Midbrain (tissue), 1 donor: Measurements from ENCODE around the gene TMEM178B.
"Not testable (repeated sequence)": the region's sequence is repeated elsewhere in the genome, so short reads cannot be mapped to it uniquely, and the experiment has no call there.

ENCODE experiments used
- DNase-seq: peaks from one replicate; lab custom pipeline; 2025; lab: John Stamatoyannopoulos, UW

TMEM178B gene

GRCh38 chr7:141355032-141355431 is 281.2 kb downstream of the TMEM178B start:
- peak; percentile 41 for DNase-seq

DNA sequence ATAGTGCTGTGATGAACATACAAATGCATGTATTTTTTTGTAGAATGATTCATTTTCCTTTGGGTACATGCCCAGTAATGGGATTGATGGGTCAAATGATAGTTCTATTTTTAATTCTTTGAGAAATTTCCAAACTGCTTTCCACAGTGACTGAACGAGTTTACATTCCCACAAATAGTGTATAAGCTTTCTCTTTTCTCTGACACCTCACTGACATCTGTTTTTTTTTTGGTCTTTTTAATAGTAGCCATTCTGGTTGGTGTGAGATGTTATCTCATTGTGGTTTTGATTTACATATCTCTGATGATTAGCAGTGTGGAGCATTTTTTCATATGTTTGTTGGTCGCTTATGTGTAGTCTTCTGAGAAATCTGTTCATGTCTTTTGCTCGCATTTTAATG is 282.3 kb downstream of the TMEM178B start:
- DNase-seq = no peak

GRCh38 chr7:141358386-141358785 is 284.5 kb downstream of the TMEM178B start:
- no peak for DNase-seq

- no peak for DNase-seq
Measured at GRCh38 chr7:141359262-141359661, 285.4 kb downstream of the TMEM178B start.

- no peak for DNase-seq
Measured at GRCh38 chr7:141359740-141360415, 286.0 kb downstream of the TMEM178B start.

- DNase-seq = no peak
Measured at GRCh38 chr7:141360416-141360760, 286.5 kb downstream of the TMEM178B start.

DNA sequence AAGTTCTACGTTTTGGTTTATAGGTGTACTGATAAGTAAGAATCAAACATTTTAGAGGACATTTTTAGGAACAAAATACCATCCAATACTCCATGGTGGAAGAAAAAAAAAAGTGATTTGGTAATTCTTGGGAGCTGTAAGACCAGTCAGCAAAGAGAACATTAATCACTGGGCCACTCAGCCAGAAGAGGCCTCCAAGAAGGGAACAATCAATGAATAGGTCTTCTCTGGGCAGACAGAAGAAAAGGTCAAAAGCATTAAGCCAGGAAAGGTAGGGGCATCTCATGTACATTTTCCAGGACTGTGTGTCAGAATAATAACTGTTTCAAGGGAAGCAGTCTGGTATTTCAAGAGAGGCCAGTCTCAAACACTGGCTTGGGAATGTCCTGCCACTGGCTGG is 286.9 kb downstream of the TMEM178B start:
- DNase-seq = no peak

DNA sequence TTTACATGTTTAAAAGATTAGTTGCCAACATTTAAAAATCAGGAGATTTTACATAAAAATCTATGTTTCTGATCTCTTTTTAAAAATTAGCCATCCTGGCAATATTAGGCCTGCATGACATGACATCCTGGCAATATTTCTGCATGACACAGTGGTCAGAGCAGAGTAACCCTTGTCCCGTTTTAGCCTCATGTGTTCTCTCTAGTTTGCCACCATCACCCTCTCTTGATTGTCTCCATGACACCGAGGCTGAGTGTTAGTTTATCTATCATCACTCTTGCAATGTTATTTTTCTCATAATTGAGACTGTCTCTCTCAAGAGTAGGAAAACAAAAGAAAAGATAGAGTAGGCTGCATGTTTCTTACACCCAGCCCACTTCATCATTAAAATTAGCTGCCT is 287.6 kb downstream of the TMEM178B start:
- DNase-seq = no peak

GRCh38 chr7:141361960-141362359 is 288.1 kb downstream of the TMEM178B start:
- DNase-seq = no peak

- no peak for DNase-seq
Measured at GRCh38 chr7:141362580-141363435, 288.9 kb downstream of the TMEM178B start.

DNA sequence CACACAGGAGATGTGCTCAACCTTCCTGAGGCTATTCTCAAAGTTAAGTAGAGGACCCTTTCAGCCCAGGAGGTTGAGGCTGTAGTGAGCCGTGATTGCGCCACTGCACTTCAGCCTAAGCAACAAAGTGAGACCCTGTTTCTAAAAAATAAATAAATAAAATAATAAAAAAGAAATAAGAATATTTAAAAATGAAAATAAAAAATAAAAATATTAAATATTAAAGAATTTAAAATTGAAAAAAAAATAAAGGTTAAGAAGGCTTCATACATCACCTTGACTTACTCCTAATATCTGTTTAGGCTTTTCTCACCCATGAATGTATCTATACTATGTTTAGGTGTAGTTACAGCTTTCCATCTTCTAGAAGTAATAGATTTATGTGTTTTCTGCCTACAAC is 289.9 kb downstream of the TMEM178B start:
- DNase-seq = no peak

- DNase-seq = no peak
Measured at GRCh38 chr7:141366091-141366621, 292.3 kb downstream of the TMEM178B start.

GRCh38 chr7:141369422-141369821 is 295.6 kb downstream of the TMEM178B start:
- DNase-seq = peak; percentile 37

DNA sequence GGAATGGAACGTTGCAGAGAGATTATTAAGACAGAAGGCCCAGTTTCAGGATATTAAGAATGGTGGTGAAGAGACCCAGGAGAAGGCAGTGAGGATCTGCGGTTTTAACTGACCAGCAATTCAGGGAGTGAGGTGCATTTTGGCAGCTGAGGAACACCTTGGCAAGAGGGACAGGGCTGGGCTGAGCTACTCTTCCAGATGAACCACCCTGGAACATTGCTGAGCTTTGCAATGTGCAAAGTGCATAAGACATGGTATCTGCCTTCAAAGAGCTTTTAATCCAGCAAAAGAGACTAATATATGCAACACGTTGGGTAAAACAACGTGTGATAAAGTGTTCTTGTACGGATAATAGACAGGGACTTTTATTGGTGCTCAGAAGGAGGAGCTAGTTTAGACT is 296.3 kb downstream of the TMEM178B start:
- DNase-seq = no peak

DNA sequence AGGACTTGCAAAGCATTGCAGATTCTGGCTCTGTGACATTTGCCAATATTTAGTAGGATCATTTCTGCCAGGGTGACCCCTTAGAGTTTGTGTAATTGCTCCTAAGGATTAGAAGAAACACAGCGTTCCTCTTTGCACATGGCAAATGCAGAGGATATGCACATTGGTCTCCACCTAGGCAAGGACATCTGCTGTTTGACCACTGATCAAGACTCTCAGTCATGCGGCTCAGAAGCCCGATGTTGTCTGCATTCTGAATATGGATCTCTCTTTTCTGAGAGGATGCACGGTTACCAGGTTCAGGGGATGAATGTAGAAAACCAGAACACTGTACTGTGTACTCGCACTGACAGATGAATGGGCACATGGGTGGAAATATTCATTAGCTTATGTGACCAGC is 296.8 kb downstream of the TMEM178B start:
- no peak for DNase-seq

DNA sequence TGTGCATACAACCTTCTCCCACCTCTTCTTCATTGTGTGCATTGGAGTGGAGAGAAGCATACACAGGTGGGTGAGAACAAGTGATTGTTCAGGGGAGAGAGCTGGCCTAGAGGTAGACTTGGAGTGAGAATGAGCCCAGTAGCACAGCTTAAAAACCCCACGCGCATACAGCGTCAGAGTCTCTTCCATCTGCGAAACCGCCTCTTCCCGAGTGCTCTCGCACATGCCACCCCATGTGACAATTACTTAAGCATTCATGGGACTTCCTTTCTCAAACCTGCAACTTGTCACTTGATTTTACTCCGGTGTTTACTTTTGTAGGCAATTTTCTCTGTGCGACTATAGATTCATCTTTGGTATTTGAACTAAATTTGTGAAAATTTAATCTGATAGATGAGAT is 300.6 kb downstream of the TMEM178B start:
- no peak for DNase-seq

- no peak for DNase-seq
Measured at GRCh38 chr7:141375442-141375841, 301.6 kb downstream of the TMEM178B start.

DNA sequence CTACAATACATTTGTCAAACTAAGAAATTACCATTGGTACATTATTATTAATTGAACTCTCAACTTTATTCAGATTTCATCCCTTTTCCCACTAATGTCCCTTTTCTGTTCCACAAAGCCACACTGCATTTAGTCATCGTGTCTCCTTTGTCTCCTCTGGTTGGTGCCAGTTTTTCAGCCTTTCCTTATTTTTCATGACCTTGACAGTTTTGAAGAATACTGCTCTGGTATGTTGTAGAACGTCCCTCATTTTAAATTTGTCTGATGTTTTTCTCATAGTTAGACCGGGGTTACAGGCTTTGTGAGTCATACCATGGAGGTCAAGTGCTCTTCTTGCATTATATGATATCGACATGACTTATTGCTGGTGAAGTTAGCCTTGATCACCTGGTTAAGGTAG is 304.0 kb downstream of the TMEM178B start:
- DNase-seq = no peak

DNA sequence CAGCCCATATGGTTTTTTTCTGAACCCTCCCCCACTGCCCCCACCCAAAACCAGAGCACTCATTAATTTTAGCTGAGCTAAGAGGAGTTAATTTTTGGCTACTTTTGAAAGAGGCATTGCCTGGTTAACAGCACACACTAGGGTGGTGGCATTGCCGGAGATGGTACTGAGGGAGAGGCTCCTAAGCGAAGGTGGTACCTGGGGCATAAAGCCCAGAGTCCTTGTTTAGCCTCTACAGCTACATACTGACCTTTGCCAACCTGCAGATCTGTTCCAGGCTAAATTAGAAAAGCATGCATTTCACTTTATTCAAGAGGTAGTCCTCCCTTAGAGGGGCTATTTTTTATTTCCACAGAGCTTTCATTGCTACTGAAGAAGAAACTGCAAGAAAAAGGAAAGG is 304.5 kb downstream of the TMEM178B start:
- DNase-seq = no peak

GRCh38 chr7:141381794-141382427 is 308.0 kb downstream of the TMEM178B start:
- no peak for DNase-seq

GRCh38 chr7:141383356-141383755 is 309.5 kb downstream of the TMEM178B start:
- not testable (repeated sequence) for DNase-seq

GRCh38 chr7:141386881-141387280 is 313.0 kb downstream of the TMEM178B start:
- no peak for DNase-seq
